HG02763 (cell line): ENCODE measurements around the gene ELF3.
"Not testable (repeated sequence)": the region's sequence is repeated elsewhere in the genome, so short reads cannot be mapped to it uniquely, and the experiment has no call there.

Experiments
- ATAC-seq: cut with Tn5 transposase; IDR thresholded peaks from one replicate; pipeline ENCODE4 v1.9.1; 2021; ENCODE audit warnings: mild to moderate bottlenecking, moderate library complexity; ENCODE audit not compliant: unreplicated experiment

The ELF3 gene

GRCh38 chr1:202010180-202011015, at the start of gene ELF3:
ELF3 (plus strand) TSS chr1:202010587; CDS start chr1:202011137, 550 bp downstream.
- peak; percentile 78 for ATAC-seq

GRCh38 chr1:201962382-201962781, 48.0 kb upstream of the ELF3 start:
- ATAC-seq = not testable (repeated sequence)

- no peak for ATAC-seq
These were observed 46.1 kb upstream of the ELF3 start for GRCh38 chr1:201964261-201964660.

DNA sequence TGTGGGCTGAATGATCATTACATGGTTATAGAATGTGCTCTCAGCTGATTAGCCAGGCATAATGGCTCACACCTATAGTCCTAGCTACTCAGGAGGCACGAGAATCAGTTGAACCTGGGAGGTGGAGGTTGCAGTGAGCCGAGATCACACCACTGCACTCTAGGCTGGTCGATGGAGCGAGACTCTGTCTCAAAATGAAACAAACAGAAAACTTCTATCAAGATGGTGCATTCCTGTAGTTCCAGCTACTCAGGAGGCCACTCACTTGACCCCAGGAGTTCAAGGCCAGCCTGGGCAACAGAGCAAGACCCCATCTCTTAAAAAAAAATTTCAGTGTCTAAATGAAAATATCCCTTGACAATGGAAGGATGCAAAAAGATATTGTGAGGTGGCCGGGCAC, 44.2 kb upstream of the ELF3 start:
- no peak for ATAC-seq

- ATAC-seq = no peak
These were observed 42.0 kb upstream of the ELF3 start for GRCh38 chr1:201968202-201968925.

DNA sequence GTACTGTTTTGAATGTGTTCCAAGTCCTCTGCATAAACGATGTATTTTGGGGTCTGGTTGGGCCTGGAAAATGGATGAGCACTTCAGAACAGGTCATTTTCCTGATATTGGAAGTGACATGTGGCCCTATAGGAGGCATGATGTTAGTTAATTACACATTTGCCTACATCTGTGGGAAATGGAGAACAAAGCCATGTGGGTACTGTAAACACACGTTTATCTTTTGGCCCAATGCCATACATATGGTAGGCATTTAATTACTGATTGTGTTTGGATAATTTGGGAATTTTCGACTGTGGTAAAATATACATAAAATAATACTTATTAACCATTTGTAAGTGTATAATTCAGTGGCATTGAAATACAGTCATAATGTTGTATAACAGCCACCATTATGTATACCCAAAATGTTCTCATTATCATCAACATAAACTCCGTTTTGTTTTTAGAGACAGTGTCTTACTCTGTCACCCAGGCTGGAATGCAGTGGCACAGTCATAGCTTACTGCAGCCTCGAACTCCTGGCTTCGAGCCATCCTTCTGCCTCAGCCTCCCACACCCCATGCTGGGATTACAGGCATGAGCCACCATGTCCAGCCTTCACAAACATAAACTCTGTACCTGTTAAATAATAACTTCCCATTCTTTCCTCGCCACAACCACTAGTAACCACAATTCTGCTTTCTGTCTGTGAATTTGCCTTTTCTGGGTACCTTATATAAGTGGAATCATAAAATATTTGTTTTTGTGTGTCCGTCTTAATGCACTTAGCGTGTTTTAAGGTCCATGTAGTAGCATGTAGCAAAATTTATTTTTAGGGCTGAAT, 39.8 kb upstream of the ELF3 start:
- ATAC-seq = no peak

DNA sequence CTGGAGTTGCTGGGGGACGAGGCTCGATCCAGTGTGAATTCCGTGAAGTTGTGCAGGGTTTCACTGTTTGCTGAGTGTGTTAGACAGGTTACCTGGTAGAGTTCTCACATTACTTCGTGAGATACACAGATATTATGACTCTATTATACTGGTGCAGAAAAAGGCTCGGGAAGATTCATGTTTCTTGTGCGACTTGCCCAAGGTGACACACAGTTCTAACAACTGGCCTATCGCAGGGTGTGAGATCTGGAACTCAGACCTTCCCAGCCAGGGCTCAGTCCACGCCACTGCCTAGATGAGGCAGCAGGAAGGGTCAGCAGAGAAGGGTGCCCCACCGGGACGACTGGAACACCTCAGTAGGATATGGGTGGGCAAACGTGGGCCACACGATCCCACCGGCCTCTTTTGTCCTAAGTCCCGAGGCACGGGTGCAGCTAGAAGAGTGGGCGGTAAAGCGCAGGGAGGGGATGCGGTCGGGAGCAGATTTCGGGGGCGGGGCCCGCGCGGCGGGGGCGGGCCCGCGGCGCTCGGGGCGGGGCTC, 28.2 kb upstream of the ELF3 start:
- ATAC-seq = no peak

DNA sequence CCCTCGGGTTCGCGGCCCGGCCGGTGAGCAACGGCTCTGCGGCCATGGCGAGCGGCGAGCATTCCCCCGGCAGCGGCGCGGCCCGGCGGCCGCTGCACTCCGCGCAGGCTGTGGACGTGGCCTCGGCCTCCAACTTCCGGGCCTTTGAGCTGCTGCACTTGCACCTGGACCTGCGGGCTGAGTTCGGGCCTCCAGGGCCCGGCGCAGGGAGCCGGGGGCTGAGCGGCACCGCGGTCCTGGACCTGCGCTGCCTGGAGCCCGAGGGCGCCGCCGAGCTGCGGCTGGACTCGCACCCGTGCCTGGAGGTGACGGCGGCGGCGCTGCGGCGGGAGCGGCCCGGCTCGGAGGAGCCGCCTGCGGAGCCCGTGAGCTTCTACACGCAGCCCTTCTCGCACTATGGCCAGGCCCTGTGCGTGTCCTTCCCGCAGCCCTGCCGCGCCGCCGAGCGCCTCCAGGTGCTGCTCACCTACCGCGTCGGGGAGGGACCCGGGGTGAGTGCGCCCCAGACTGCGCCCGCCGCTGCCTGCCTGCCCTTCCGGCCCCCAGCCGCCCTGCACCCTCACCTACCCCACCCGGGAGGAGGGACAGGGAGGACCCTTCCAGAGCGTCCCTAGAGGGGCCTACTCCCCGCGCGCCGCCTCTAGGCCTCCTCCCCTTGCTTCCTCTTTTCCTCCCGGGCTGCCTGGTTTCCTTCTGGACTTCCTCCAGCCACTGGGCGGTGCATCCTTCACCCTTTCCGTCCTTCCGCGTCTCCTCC, 27.6 kb upstream of the ELF3 start, which contains the start of gene RNPEP:
Gene RNPEP, plus strand, starts transcription at position 26 of the 757 bp plus-strand sequence. Its CDS starts 19 bp downstream, at position 45.
- peak; percentile 84 for ATAC-seq

DNA sequence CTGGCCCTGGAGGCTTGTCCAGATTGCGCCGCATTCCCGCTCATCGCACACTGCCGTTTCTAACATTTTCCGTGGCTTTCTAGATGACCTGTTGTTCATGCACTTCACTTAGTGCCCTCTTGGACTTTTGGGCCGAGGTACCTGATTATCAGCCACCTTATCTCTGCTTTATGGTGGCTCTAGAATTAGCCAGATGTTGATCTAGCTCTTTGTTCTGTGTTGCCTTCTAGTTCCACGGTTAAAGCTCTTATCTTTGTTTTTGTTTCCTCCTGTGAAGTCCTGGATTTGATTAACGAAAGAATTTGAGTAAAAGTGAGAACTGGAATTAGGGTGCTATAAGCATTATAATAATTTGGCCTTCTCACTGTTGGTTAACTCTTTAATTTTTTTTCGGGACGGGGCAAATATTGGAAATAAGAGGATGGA, 27.0 kb upstream of the ELF3 start:
- peak; percentile 3 for ATAC-seq

GRCh38 chr1:201984446-201984845, 25.9 kb upstream of the ELF3 start:
- no peak for ATAC-seq

- no peak for ATAC-seq
These were observed 25.0 kb upstream of the ELF3 start for GRCh38 chr1:201985355-201985754.

GRCh38 chr1:201988601-201989000, 21.8 kb upstream of the ELF3 start:
- no peak for ATAC-seq

GRCh38 chr1:201989354-201990128, 20.8 kb upstream of the ELF3 start:
- ATAC-seq = no peak

DNA sequence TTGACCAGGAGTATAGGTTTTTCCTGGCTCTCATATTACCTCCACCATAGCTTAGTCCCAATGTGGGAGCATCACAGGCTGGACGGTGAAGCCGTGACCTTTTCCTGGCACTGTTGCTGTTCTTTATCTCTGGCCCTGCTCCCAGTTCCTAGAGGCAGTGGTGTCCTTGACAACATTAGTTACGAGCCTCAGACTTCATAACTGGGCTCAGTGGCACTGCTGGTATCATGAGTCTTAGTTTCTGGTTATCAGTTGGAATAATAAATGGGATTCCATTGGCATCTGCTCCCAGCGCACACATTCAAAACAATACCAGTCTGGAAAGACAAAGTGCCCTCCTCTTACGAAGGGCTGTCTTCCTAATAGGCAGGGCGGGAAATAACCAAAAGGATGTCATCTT, 20.0 kb upstream of the ELF3 start:
- ATAC-seq = no peak

DNA sequence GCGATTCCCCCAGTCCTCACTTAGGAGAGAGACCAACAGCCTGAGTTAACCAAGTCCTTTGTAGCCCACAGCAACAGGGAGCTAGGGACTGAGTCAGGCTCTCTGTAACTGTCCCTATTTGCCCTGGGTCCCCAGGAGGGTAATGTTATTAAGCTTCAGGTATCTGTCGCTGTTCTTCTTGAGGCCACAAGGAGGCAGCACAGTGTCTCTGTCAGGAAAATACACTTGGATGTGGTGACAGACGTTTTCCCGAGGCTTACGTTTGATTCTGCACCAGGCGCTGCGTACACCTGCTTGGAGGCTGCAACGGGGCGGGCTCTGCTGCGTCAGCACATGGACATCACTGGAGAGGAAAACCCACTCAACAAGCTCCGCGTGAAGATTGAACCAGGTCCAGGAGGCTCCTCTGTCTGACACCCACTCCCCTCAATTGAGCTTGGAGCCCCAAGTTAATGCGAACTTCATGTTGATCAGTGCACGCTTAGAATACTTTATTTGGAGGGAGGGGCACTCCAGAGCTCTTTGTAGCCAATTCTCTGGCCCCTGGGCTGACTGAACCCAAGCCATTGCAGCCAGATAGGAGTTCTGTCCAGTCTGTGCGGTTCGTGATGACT, 10.7 kb upstream of the ELF3 start:
- no peak for ATAC-seq

DNA sequence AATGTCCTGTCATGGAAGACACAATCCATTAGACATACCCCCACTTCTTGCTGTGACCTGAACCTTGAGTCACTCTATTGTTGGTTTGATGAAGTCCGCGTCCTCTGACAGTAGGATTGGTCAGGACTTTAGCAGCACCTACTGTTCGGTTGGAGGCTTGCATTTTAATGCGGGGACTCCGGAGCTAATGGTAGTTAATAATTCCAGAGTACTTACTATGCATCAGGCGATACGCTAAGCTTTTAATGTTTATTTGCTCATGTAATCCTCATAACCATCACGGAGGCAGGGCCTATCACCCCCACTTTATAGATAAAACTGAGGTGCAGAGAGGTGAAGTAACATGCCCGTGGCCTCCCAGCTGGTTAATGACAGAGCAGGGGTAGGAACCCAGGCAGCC, 7.9 kb upstream of the ELF3 start:
- ATAC-seq = no peak

GRCh38 chr1:202004711-202005110, 5.7 kb upstream of the ELF3 start:
- no peak for ATAC-seq

DNA sequence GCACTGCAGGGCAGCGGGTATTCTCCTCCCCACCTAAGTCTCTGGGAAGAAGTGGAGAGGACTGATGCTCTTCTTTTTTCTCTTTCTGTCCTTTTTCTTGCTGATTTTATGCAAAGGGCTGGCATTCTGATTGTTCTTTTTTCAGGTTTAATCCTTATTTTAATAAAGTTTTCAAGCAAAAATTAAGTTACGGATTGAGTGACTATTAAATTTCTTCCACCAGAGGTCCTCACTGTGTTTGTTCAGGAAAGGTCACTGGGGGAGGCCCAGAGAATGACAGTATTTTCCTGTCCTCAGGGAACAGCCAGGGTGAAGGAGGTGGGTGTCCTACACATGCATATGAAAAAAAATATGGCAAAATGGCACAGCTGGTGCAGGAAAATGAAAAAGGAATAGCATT, 4.4 kb upstream of the ELF3 start:
- no peak for ATAC-seq

- ATAC-seq = no peak
These were observed 3.1 kb upstream of the ELF3 start for GRCh38 chr1:202007304-202007703.
